Mononuclear cell (primary cell): ENCODE measurements around the gene SLIT1. TPM values are rescaled to one million over a fixed set of nuclear protein-coding genes. Genes with fewer than 3 reads are reported as not detected.

Source experiments
- H3K27me3 ChIP-seq: 2 replicates; pipeline ENCODE4 v1.6.0; 2011; ENCODE audit warnings: low read length, control low read depth; ENCODE audit not compliant: insufficient read depth
- H3K4me1 ChIP-seq: 2 replicates; pipeline ENCODE4 v1.5.1; 2011; ENCODE audit warnings: mild to moderate bottlenecking, low read length, control low read depth; ENCODE audit not compliant: insufficient read depth
- H3K4me3 ChIP-seq: 2 replicates; pipeline ENCODE4 v1.5.1; 2011; ENCODE audit warnings: mild to moderate bottlenecking, low read length, moderate library complexity
- H3K9me3 ChIP-seq: 2 replicates; pipeline ENCODE4 v1.5.1; 2011; ENCODE audit warnings: low read depth, mild to moderate bottlenecking, control low read depth, low read length
- total RNA-seq: library from RNA; depleted of rRNA; stranded (reverse); fragments of >200 nt; gene quantifications from one replicate; pipeline ENCODE4 v1.2.3, GENCODE V29; 2012

The SLIT1 gene
- total RNA-seq, 1 donor = 0.10 TPM

DNA sequence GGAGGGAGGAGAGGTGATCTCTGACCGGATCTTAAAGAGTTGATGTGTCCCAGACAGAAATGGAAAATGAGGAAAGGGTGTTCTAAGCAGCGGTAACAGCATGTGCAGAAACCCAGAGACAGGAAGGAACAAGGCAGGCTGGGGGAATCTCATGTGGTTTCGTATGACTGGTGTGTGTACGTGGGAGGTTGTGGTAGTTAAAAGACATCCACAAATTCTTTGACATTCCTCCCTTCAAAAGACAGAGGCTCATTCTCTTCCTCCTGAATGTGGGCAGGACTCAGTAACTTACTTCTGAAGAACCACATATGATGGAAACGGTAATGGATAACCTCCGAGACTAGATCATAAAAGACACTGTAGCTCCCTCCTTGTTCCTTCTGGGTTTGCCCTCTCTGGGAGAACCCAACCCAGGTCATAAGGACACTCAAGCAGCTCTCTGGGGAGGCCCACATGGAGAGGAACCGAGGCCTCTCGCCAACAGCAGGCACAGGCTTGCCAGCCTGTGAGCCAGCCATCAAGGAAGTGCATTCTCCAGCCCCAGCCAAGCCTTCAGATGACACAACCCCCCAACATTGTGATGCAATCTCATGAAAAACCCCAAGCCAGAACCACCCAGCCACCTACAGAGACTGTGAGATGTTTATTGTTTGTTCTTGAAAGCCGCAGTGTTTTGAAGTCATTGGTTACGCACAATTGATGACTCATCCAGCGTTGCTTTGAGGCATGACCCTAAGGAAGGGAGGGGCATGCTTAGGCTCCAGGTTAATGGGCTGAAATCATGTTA is 116.0 kb downstream of the SLIT1 start:
- no peaks in the 10 kb centered on the region for H3K9me3 ChIP-seq
- H3K4me1 ChIP-seq = no peaks in the 10 kb centered on the region
- H3K27me3 ChIP-seq = no peaks in the 10 kb centered on the region
- no peak overlapping the region for H3K4me3 ChIP-seq

DNA sequence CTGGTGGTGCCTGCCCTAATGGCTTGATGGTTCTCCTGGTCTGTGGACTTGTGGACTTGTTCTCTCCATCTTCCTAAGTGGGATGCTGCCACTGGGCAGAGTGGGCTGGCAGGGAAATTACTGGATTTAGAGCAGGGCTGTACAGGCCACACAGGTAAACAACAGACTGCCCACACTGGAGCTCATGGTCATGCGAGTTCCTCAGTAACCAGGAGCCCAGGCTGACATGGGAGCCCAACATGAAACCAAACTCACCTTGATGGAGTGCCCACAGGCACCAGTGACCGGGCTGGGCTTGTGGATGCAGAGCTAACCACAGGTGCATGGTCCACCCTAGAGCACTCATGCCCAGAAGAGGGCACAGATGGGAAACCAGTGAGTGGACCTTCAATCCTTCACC is 116.7 kb downstream of the SLIT1 start:
- H3K4me1 ChIP-seq = no peaks in the 10 kb centered on the region
- H3K9me3 ChIP-seq = no peaks in the 10 kb centered on the region
- no peak overlapping the region for H3K4me3 ChIP-seq
- no peaks in the 10 kb centered on the region for H3K27me3 ChIP-seq

DNA sequence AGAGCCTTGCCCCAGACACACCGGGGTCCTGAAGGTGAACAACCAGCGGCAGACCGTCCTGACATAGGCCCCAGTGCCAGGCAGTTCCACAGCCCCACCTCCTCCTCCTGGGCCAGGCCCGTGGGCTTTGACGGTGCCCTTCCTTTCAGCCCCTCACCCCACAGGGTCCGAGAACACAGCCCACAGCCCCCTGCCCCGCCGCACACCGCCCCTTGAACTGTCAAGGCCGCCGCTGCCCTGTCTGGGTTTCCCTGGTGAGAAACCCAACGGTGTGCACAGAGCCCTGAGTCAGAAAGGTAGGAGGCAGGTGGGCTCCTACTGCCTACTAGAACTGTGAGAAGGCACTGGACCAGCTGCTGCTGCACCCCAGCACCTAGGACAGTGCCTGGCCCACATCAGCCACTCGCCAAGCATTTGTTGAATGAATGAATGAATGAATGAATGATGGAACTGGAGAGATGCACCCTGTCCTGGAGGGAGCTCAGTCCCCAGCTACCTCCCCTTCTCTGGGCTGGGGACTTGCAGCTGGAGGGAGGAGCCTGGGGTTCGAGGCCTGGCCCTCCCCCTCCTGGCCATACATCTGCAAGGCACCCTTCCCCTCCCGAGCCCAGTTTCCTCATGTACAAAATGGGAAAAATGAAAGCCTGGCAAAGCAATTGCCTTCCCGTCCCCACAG is 117.9 kb downstream of the SLIT1 start:
- no peak overlapping the region for H3K4me3 ChIP-seq
- H3K4me1 ChIP-seq = no peaks in the 10 kb centered on the region
- no peaks in the 10 kb centered on the region for H3K9me3 ChIP-seq
- no peaks in the 10 kb centered on the region for H3K27me3 ChIP-seq

DNA sequence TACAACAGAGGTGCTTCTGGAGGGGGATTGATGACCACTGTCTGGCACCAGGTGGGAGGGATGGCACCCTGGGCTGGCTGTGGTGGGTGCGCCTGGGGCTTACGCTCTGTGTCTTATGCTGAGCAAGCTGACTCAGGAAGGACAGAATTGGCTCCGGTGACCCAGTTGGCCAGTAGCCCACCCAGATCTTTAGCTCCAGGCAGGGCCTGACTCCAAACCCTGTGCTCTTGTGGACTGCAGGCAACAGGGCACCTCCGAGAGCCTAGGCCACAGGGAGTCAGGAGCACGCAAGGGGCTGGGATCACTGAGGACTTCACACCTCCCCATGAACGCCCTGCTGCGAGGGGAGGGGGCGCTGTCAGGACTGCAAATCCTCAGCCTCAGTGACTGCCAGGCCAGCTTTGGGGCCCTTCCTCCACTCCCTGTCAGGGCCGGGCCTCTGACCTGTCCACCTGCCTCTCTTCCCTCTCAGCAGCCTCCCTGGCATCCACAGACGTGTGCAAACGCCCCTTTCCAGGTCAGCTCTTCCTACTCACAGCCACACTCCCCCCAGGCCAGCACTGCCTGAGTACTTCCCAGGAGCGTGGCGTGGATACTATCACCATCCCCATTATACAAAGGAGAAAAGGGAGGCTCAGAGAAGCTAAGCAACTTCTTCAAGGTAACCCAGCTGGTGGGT is 118.7 kb downstream of the SLIT1 start:
- no peak overlapping the region for H3K4me3 ChIP-seq
- no peaks in the 10 kb centered on the region for H3K9me3 ChIP-seq
- no peaks in the 10 kb centered on the region for H3K4me1 ChIP-seq
- no peaks in the 10 kb centered on the region for H3K27me3 ChIP-seq

DNA sequence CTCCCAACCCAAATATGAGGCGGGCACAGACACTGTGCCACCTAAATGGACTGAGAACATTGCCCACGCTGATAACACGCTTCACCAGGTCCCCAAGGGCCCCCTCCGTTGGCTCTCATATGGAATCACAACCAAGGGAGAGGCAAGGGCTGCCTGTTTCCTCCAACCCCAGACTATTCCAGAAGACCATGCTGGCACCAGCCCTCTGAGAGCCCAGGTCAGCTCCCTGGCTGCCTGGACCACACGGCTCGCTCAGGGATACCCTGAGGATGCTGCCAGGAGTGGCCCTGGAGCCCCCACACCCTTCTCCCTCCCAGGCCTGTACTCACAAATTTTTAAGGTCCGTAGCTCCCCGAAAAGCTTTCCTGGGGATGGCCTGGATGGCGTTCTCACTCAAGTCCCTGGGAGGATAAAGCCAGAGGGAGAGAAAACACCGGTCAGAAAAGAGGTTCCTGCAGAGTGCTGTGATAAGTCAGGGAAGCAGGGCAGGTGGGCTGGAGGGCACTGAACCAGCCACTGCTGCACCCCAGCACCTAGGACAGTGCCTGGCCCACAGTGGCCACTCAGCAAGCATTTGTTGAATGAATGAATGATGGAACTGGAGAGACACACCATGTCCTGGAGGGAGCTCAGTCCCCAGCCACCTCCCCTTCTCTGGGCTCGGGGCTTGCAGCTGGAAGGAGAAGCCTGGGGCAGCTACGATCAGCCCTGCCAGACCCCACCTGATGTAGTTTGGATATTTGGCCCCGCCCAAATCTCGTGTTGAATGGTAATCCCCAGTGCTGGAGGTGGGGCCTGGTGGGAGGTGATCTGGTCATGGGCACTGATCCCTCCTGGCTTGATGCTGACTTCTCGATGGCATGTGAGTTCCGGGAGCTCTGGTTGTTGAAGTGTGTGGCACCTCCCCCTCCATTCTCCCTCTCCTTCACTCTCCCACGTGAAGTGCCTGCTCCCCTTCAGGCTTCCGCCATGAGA is 119.8 kb downstream of the SLIT1 start:
- Histone ChIP-seq H3K4me1 (no peaks in the 10 kb centered on the region), H3K27me3 (no peaks in the 10 kb centered on the region), H3K9me3 (no peaks in the 10 kb centered on the region), H3K4me3 (no peak overlapping the region)

DNA sequence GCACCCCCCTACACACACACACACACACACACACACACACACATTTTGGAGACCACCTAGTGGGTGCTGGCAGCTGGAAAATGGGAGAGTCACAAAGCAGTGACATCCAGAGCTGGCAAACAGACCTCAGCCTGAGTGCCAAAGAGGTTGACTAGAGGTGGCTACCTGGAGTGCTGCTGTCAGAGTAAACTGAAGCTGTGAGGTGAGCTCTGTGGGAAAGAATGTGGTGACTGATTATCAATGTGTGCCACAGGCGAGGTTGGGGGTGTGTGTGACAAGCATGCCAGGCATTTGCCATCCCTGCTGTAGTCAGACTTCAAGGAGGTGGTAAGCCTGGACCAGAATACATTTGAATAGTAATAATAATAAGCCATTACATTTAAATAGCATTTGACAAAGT is 120.6 kb downstream of the SLIT1 start:
- Histone ChIP-seq H3K27me3 (no peaks in the 10 kb centered on the region), H3K9me3 (no peaks in the 10 kb centered on the region), H3K4me3 (no peak overlapping the region), H3K4me1 (no peaks in the 10 kb centered on the region)

DNA sequence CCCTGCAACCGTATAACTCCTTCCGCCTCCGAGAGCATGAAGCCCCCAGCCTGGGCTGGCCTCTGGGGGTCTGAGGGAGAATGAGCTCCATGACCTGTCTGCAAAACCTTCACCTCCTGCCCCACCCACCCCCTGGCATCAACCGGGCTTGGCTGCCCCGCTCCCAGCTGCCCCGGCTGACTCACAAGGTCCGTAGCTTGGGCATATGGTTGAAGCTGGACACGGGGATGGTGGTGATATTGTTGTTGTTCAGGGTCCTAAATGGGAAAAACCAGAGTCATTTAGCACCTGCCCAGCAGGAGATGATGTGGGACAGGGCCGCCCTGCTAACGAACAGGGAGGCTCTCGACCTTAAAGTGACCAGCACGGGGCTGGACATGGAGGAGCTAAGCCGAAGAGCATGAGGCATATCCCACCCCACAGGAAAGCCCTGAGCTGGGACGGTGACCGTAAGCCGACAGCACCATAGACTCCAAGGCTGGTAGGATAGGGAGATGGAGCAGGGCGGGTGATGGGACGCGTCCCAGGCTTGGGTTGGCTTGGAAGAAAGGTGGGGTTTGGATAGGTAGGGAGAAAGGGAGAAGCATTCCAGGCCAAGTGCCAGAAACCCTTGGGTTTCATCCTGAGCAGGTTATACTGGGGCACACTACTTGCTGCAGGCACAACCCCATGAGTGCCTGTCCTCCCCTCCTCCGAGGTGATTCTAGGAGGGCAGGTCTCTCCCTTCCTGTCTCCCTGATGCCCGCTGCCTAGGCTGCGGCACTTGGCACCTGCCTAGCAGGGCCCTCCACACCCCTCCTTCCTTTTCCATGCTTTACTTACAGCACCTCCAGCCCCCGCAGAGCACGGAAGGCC is 121.5 kb downstream of the SLIT1 start:
- Histone ChIP-seq H3K27me3 (no peaks in the 10 kb centered on the region), H3K4me3 (no peak overlapping the region), H3K9me3 (no peaks in the 10 kb centered on the region), H3K4me1 (no peaks in the 10 kb centered on the region)

DNA sequence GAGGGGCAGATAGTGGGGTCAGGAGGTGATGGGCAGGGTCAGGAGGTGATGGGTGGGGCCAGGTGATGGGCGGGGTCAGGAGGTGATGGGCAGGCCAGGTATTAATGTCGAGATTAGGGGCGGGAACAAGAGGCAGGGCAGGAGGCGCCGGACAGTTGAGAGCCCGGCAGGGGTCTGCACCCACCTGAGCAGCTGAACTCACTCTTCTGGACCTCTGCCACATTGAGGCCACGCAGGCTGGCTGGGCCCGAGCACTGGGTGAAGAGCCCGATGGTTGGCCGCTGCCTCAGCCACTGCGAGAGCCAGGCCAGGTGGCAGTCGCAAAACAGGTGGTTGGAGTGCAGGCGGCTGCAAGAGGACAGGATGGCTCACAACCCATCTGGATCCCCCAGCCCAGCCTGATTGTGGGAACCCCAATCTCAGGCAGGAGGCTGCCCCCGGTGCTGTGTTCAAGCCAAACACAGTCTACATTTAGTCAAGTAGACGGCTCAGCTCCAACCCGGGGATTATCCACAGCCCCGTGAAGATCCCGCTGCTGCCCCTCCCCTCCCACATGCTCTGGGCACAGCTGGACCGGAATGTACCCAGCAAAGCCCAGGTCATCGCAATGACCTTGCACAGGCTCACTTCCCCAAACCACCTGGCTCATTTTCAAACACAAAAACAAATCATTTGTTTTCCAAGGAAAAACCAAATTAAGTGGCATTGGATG is 122.3 kb downstream of the SLIT1 start:
- H3K4me3 ChIP-seq = no peak overlapping the region
- no peaks in the 10 kb centered on the region for H3K27me3 ChIP-seq
- no peaks in the 10 kb centered on the region for H3K4me1 ChIP-seq
- no peaks in the 10 kb centered on the region for H3K9me3 ChIP-seq

DNA sequence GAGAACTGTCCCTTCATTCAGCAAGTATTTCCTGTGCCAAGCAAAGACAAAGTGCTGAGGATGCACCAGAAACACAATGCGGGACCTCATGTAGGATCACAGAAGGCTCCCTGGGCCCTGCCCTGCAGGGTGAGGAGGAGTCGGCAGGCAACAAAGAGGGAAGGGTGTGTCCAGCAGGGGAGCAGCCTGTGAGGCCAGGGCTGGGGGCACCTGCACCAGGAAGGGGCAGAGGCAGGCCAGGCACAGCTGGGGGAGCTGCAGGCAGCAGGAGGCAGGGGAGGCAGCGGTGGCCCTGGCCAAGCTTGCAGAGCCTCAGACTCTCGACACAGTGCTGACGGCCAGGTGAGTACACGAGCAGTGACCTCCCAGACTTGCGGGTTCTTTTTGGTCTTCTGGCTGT is 123.3 kb downstream of the SLIT1 start:
- no peak overlapping the region for H3K4me3 ChIP-seq
- H3K4me1 ChIP-seq = no peaks in the 10 kb centered on the region
- no peaks in the 10 kb centered on the region for H3K9me3 ChIP-seq
- no peaks in the 10 kb centered on the region for H3K27me3 ChIP-seq

DNA sequence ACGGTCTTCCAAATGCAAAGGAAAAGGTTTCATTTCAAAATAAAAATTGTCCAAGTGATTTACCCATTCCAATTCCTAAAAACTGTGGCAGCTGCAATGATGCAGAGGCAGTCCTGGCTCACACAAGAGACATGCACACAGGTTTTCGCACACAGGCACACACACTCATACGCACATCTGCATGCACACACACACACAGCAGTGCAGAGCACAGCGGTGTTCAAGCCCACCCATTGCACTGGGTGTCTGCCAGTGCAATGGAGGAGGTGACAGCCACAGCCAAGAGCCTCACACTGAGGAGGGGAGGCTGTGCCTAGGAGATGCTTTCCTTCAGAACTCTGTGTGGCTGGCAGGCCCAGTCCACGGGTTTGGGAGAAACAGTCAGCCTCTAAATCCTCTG is 123.7 kb downstream of the SLIT1 start:
- Histone ChIP-seq H3K27me3 (no peaks in the 10 kb centered on the region), H3K4me1 (no peaks in the 10 kb centered on the region)

DNA sequence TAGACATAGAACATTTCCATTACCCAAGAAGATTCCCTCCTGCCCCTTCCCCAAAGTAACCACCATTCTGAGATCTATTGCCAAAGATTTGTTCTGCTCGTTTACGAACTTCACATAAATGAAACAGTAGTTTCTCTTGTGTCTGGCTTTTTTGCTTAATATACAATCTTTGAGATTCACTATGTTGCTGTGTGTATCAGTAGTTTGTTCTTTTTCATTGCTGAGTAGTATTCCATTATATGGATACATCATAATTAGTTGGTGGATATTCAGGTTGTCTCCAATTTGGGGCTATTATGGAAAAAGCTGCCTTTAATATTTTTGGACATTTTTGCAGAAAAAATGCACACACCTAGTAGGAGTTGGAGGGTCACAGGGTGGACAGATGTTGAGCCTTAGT is 124.3 kb downstream of the SLIT1 start:
- no peak overlapping the region for H3K4me3 ChIP-seq
- H3K9me3 ChIP-seq = no peaks in the 10 kb centered on the region
- no peaks in the 10 kb centered on the region for H3K27me3 ChIP-seq
- H3K4me1 ChIP-seq = no peaks in the 10 kb centered on the region

More for the DNA sequence above, 123.7 kb downstream of the SLIT1 start:
- Histone ChIP-seq H3K9me3 (no peaks in the 10 kb centered on the region), H3K4me3 (no peak overlapping the region)

DNA sequence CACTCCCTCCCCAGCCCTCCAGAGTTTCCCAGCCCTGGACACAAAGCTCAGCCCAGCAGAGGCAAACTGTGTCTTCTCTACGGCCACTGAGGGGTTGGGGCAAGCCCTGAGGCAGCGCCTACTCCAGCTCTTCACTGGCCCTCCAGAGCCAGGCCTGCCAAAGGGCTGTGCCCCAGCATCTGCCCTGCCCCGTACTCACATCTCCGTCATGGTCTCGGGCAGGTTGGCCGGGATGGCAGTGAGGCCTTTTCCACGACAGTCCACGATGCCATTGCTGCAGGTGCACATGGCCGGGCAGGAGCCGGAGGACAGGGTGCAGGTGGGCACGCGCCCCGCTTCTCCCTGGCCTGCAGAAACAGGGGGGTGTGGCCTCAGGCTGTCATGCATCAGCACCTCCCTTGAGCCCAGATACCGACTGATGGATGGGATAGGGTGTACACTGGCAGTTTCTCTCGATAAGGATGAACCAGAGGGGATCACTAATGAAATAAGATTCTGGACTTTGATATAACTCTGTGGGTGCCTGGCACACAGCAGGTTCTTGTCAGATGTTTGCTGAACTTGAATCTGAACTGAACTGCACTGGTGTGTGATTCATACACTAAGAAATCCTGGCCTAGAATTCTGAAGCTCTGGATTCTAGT is 125.2 kb downstream of the SLIT1 start:
- no peaks in the 10 kb centered on the region for H3K27me3 ChIP-seq
- H3K4me3 ChIP-seq = no peak overlapping the region
- H3K4me1 ChIP-seq = no peaks in the 10 kb centered on the region
- no peaks in the 10 kb centered on the region for H3K9me3 ChIP-seq

DNA sequence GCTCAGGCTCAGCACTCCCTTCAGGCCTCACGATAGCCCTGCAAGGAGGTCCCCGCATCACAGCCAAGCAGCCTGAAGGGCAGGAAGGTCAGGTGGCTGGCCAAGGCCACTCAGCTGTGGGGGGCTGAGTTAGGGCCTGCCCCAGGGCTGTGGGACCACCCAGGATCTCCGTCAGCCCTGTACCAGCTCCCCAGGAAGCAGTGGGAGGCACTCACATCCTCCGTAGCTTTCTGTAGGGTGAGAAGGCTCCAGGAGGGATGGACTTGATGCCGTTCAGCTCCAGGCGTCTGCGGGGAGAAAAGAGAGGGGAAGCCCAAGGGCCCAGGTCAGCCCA is 125.9 kb downstream of the SLIT1 start:
- H3K9me3 ChIP-seq = no peaks in the 10 kb centered on the region
- H3K4me3 ChIP-seq = no peak overlapping the region
- H3K4me1 ChIP-seq = no peaks in the 10 kb centered on the region
- H3K27me3 ChIP-seq = no peaks in the 10 kb centered on the region
